GM11168 (cell line): Measurements from ENCODE around the gene CCDC12.

Source experiments
- in situ Hi-C: fragments of 300-500 bp; cut with MboI; formaldehyde crosslinking; loops from one replicate; pipeline ENCODE4 v1.12.0; 2022; ENCODE audit warnings: low sequenced_read_pairs; ENCODE audit not compliant: unreplicated experiment

The CCDC12 gene

GRCh38 chr3:46976326-46977190, at the start of gene CCDC12:
Gene CCDC12, minus strand, starts transcription at chr3:46976745. Its CDS starts 13 bp downstream, at chr3:46976732.
- in situ Hi-C loops: no loop called here

GRCh38 chr3:47024932-47025331, 48.4 kb upstream of the CCDC12 start:
- in situ Hi-C loops: loop anchor here (25.0 kb wide), 1 partner anchor 313 kb away; the partner anchor contains the start of genes PRSS50 and TMIE

GRCh38 chr3:47022641-47023071, 46.1 kb upstream of the CCDC12 start:
- in situ Hi-C loops: loop anchor here (25.0 kb wide), 1 partner anchor 310 kb away; the partner anchor contains the start of genes PRSS50 and TMIE

GRCh38 chr3:47020311-47020710, 43.8 kb upstream of the CCDC12 start:
- in situ Hi-C loops: loop anchor here (25.0 kb wide), 1 partner anchor 308 kb away; the partner anchor contains the start of genes PRSS50 and TMIE

GRCh38 chr3:47019201-47019600, 42.7 kb upstream of the CCDC12 start:
- in situ Hi-C loops: loop anchor here (25.0 kb wide), 1 partner anchor 307 kb away; the partner anchor contains the start of genes PRSS50 and TMIE

- in situ Hi-C loops: loop anchor here (25.0 kb wide), 1 partner anchor 306 kb away; the partner anchor contains the start of genes PRSS50 and TMIE
These were observed 41.7 kb upstream of the CCDC12 start for GRCh38 chr3:47018269-47018611.

GRCh38 chr3:47017504-47018268, 41.1 kb upstream of the CCDC12 start:
- in situ Hi-C loops: loop anchor here (25.0 kb wide), 1 partner anchor 305 kb away; the partner anchor contains the start of genes PRSS50 and TMIE

GRCh38 chr3:47016934-47017435, 40.4 kb upstream of the CCDC12 start:
- in situ Hi-C loops: loop anchor here (25.0 kb wide), 1 partner anchor 305 kb away; the partner anchor contains the start of genes PRSS50 and TMIE

- in situ Hi-C loops: loop anchor here (25.0 kb wide), 1 partner anchor 304 kb away; the partner anchor contains the start of genes PRSS50 and TMIE
These were observed 39.8 kb upstream of the CCDC12 start for GRCh38 chr3:47016086-47016933.

GRCh38 chr3:47015151-47015550, 38.6 kb upstream of the CCDC12 start:
- in situ Hi-C loops: loop anchor here (25.0 kb wide), 1 partner anchor 303 kb away; the partner anchor contains the start of genes PRSS50 and TMIE

- in situ Hi-C loops: loop anchor here (25.0 kb wide), 1 partner anchor 302 kb away; the partner anchor contains the start of genes PRSS50 and TMIE
These were observed 37.5 kb upstream of the CCDC12 start for GRCh38 chr3:47014036-47014435.

GRCh38 chr3:47013231-47013630, 36.7 kb upstream of the CCDC12 start:
- in situ Hi-C loops: loop anchor here (25.0 kb wide), 1 partner anchor 301 kb away; the partner anchor contains the start of genes PRSS50 and TMIE

- in situ Hi-C loops: loop anchor here (25.0 kb wide), 1 partner anchor 300 kb away; the partner anchor contains the start of genes PRSS50 and TMIE
These were observed 36.0 kb upstream of the CCDC12 start for GRCh38 chr3:47012342-47013230.

- in situ Hi-C loops: loop anchor here (25.0 kb wide), 1 partner anchor 299 kb away; the partner anchor contains the start of genes PRSS50 and TMIE
These were observed 34.8 kb upstream of the CCDC12 start for GRCh38 chr3:47011371-47011770.

- in situ Hi-C loops: loop anchor here (25.0 kb wide), 1 partner anchor 299 kb away; the partner anchor contains the start of genes PRSS50 and TMIE
These were observed 34.4 kb upstream of the CCDC12 start for GRCh38 chr3:47010910-47011309.

GRCh38 chr3:47010111-47010712, 33.7 kb upstream of the CCDC12 start:
- in situ Hi-C loops: loop anchor here (25.0 kb wide), 1 partner anchor 298 kb away; the partner anchor contains the start of genes PRSS50 and TMIE
